GM23338 (cell line): ENCODE results near the gene GCA. TPM values are rescaled to one million over a fixed set of nuclear protein-coding genes. Genes with fewer than 3 reads are reported as not detected.

Experiments
- ATAC-seq: fragments of 200-7000 bp; cut with Tn5 transposase; 3 replicates; pipeline ENCODE4 v1.9.1; 2020
- DNase-seq: peaks from one replicate; pipeline ENCODE4 v3.0.0-alpha.2; 2015; ENCODE audit warnings: low spot score
- H2AFZ ChIP-seq: fragments of 200-600 bp; sonication (generic); 2 replicates; pipeline ENCODE4 v1.8.0; 2016; ENCODE audit warnings: antibody characterized with exemption, mild to moderate bottlenecking, moderate library complexity
- H3F3A ChIP-seq: fragments of 200-600 bp; sonication (generic); replicated peaks from 2 replicates; pipeline ENCODE4 v1.8.0; 2017; ENCODE audit warnings: antibody characterized with exemption, mixed run types, low read depth
- H3K27ac ChIP-seq: fragments of 200-600 bp; sonication (generic); 2 replicates; pipeline ENCODE4 v1.6.1; 2016; ENCODE audit warnings: low read depth
- H3K27me3 ChIP-seq: fragments of 200-600 bp; sonication (generic); 2 replicates; pipeline ENCODE4 v1.8.0; 2016; ENCODE audit warnings: mild to moderate bottlenecking, mixed run types, moderate library complexity; ENCODE audit not compliant: insufficient read depth
- H3K36me3 ChIP-seq: fragments of 200-600 bp; sonication (generic); 2 replicates; pipeline ENCODE4 v1.8.0; 2016; ENCODE audit warnings: mild to moderate bottlenecking; ENCODE audit not compliant: insufficient read depth
- H3K4me1 ChIP-seq: fragments of 200-600 bp; sonication (generic); 2 replicates; pipeline ENCODE4 v1.8.0; 2016; ENCODE audit warnings: mild to moderate bottlenecking, moderate library complexity; ENCODE audit not compliant: insufficient read depth
- H3K4me2 ChIP-seq: fragments of 200-600 bp; sonication (generic); 2 replicates; pipeline ENCODE4 v1.7.1; 2017; ENCODE audit warnings: mixed run types
- H3K4me3 ChIP-seq: fragments of 200-600 bp; sonication (generic); 2 replicates; pipeline ENCODE4 v1.6.1; 2016; ENCODE audit warnings: mixed run types
- H3K79me2 ChIP-seq: fragments of 200-600 bp; sonication (generic); replicated peaks from 2 replicates; pipeline ENCODE4 v1.8.0; 2017; ENCODE audit warnings: mild to moderate bottlenecking; ENCODE audit not compliant: insufficient read depth
- H3K9me2 ChIP-seq: fragments of 200-600 bp; sonication (generic); 2 replicates; pipeline ENCODE4 v1.8.0; 2017; ENCODE audit not compliant: insufficient read depth
- H4K20me1 ChIP-seq: fragments of 200-600 bp; sonication (generic); replicated peaks from 2 replicates; pipeline ENCODE4 v1.8.0; 2017; ENCODE audit warnings: mild to moderate bottlenecking; ENCODE audit not compliant: insufficient read depth
- H3K27ac Mint-ChIP-seq: 2 replicates; pipeline ENCODE4 v1.8.0; 2020; ENCODE audit warnings: inconsistent platforms, mild to moderate bottlenecking, moderate library complexity, mixed read lengths
- H3K27me3 Mint-ChIP-seq: 3 replicates; pipeline ENCODE4 v1.8.0; 2022; ENCODE audit warnings: low read depth, mild to moderate bottlenecking, moderate library complexity, mixed read lengths, inconsistent platforms; ENCODE audit not compliant: insufficient read depth, poor library complexity
- H3K36me3 Mint-ChIP-seq: 3 replicates; pipeline ENCODE4 v1.8.0; 2021; ENCODE audit warnings: low read depth, mild to moderate bottlenecking, inconsistent platforms, moderate library complexity, mixed read lengths
- H3K4me1 Mint-ChIP-seq: 3 replicates; pipeline ENCODE4 v1.8.0; 2020; ENCODE audit warnings: mild to moderate bottlenecking, inconsistent platforms, mixed read lengths
- H3K4me3 Mint-ChIP-seq: 3 replicates; pipeline ENCODE4 v1.8.0; 2021; ENCODE audit warnings: moderate library complexity, mild to moderate bottlenecking, inconsistent platforms, mixed read lengths
- H3K9me3 Mint-ChIP-seq: 3 replicates; pipeline ENCODE4 v1.8.0; 2020; ENCODE audit warnings: moderate library complexity, mild to moderate bottlenecking, inconsistent platforms, mixed read lengths
- CREB1 ChIP-seq: fragments of 250-450 bp; sonication (Bioruptor Pico); IDR thresholded peaks from 2 replicates; pipeline ENCODE4 v1.5.0; 2020; ENCODE audit warnings: low read depth, mild to moderate bottlenecking, moderate library complexity
- CTCF ChIP-seq, 2 experiments: fragments of 200-600 bp in 1 of 2; sonication (generic) in 1 of 2; conservative IDR thresholded peaks; 2 replicates each; pipeline versions ENCODE4 v1.5.1 to v1.6.1; 2016 to 2017; ENCODE audit warnings: antibody characterized with exemption in 2 of 2, low read depth in 2 of 2, mild to moderate bottlenecking in 2 of 2, moderate library complexity in 1 of 2
- ETS1 ChIP-seq: IDR thresholded peaks from 2 replicates; pipeline ENCODE4 v1.6.1; 2016; ENCODE audit warnings: antibody characterized with exemption
- EZH2 ChIP-seq: fragments of 200-600 bp; sonication (generic); IDR thresholded peaks from one replicate; pipeline ENCODE4 v1.8.0; 2017; ENCODE audit warnings: antibody characterized with exemption, mild to moderate bottlenecking, low read depth; ENCODE audit not compliant: unreplicated experiment
- EZH2phosphoT487 ChIP-seq: fragments of 200-600 bp; sonication (generic); IDR thresholded peaks from one replicate; pipeline ENCODE4 v1.8.1; 2018; ENCODE audit warnings: antibody characterized with exemption; ENCODE audit not compliant: unreplicated experiment
- JUNB ChIP-seq: IDR thresholded peaks from one replicate; pipeline ENCODE4 v1.6.1; 2016; ENCODE audit warnings: antibody characterized with exemption; ENCODE audit not compliant: unreplicated experiment
- NANOG ChIP-seq: IDR thresholded peaks from 2 replicates; pipeline ENCODE4 v1.6.1; 2016; ENCODE audit warnings: antibody characterized with exemption, borderline replicate concordance
- POLR2AphosphoS5 ChIP-seq: IDR thresholded peaks from 2 replicates; pipeline ENCODE4 v1.6.1; 2016; ENCODE audit warnings: antibody characterized with exemption, low read depth
- REST ChIP-seq: IDR thresholded peaks from one replicate; pipeline ENCODE4 v1.6.1; 2018; ENCODE audit warnings: antibody characterized with exemption; ENCODE audit not compliant: unreplicated experiment
- STAT1 ChIP-seq: IDR thresholded peaks from one replicate; pipeline ENCODE4 v1.6.1; 2016; ENCODE audit warnings: antibody characterized with exemption; ENCODE audit not compliant: unreplicated experiment
- ZNF114 ChIP-seq: fragments of 250-450 bp; sonication (Bioruptor Pico); IDR thresholded peaks from 2 replicates; pipeline ENCODE4 v1.5.0; 2020; ENCODE audit warnings: mild to moderate bottlenecking, moderate library complexity
- ZNF331 ChIP-seq: fragments of 250-450 bp; sonication (Bioruptor Pico); IDR thresholded peaks from 2 replicates; pipeline ENCODE4 v1.5.0; 2020; ENCODE audit warnings: low read depth, mild to moderate bottlenecking, moderate library complexity
- ZNF462 ChIP-seq: fragments of 250-450 bp; sonication (Bioruptor Pico); IDR thresholded peaks from 2 replicates; pipeline ENCODE4 v1.5.0; 2020; ENCODE audit warnings: mild to moderate bottlenecking, moderate library complexity
- polyA plus RNA-seq: library from polyadenylated mRNA; unstranded; fragments of >200 nt; fragmentation: Nextera tagmentation; extraction: Ambion mirVana; gene quantifications from 2 replicates; pipeline ENCODE4 v1.2.1, GENCODE V29; 2016
- total RNA-seq: library from RNA; depleted of rRNA; stranded (reverse); fragments of >200 nt; shearing (Covaris generic); gene quantifications from 2 replicates; pipeline ENCODE4 v1.2.3, GENCODE V29; 2014

The GCA gene
- total and polyA plus RNA-seq, 2 experiments from 2014 or later = 39.3 to 62.7 TPM

- no peaks in the 10 kb centered on the region for H3K79me2 ChIP-seq
- no peak overlapping the region for H2AFZ ChIP-seq
- H3K4me1 ChIP-seq = peaks cover 10% of the 10 kb centered on the region
- H4K20me1 ChIP-seq = no peaks in the 10 kb centered on the region
- ATAC-seq (no peak), DNase-seq (no peak)
- no peaks in the 10 kb centered on the region for H3K27me3 Mint-ChIP-seq
- no peak overlapping the region for H3K27ac Mint-ChIP-seq
- H3K4me1 Mint-ChIP-seq = peaks cover 22% of the 10 kb centered on the region
- no peaks in the 10 kb centered on the region for H3F3A ChIP-seq
- H3K4me3 Mint-ChIP-seq = no peak overlapping the region
- no peaks in the 10 kb centered on the region for H3K36me3 ChIP-seq
- no peaks in the 10 kb centered on the region for H3K9me2 ChIP-seq
- no peaks in the 10 kb centered on the region for H3K9me3 Mint-ChIP-seq
- H3K27ac ChIP-seq = no peak overlapping the region
- no peak overlapping the region for H3K4me3 ChIP-seq
- TF ChIP-seq ZNF331 (CRISPR knock-in tag) = no peak
- no peak for TF ChIP-seq EZH2
- no peak for TF ChIP-seq ZNF114
- no peak for TF ChIP-seq EZH2phosphoT487
- TF ChIP-seq NANOG = no peak
- no peak for TF ChIP-seq POLR2AphosphoS5
- no peak for TF ChIP-seq ETS1
- TF ChIP-seq CREB1 (CRISPR knock-in tag) = no peak
- no peak for TF ChIP-seq JUNB
- TF ChIP-seq STAT1 = no peak
- no peak for TF ChIP-seq CTCF (conservative IDR thresholded peaks at IDR 0.05; ENCODE audit: low read depth in 2 of 2)
- TF ChIP-seq REST = no peak
- TF ChIP-seq ZNF462 (CRISPR knock-in tag) = no peak
- H3K27me3 ChIP-seq = no peaks in the 10 kb centered on the region
- no peaks in the 10 kb centered on the region for H3K36me3 Mint-ChIP-seq
- H3K4me2 ChIP-seq = no peak overlapping the region
Measured at GRCh38 chr2:162400336-162400735, 56.4 kb downstream of the GCA start.
